HPDE6-E6E7 (cell line): Measurements from ENCODE around the gene NT5C2.
"Not testable (repeated sequence)": the region's sequence is repeated elsewhere in the genome, so short reads cannot be mapped to it uniquely, and the experiment has no call there.

Experiments used
- DNase-seq: peaks from one replicate; pipeline ENCODE4 v3.0.0; 2011; ENCODE audit warnings: missing footprints; ENCODE audit errors: extremely low spot score

The NT5C2 gene

GRCh38 chr10:103202319-103202718, 9.2 kb upstream of the NT5C2 start:
- no peak for DNase-seq

- DNase-seq, result no peak
Observed at GRCh38 chr10:103199488-103199887, 6.4 kb upstream of the NT5C2 start.

GRCh38 chr10:103198648-103199047, 5.6 kb upstream of the NT5C2 start:
- DNase-seq, result no peak

GRCh38 chr10:103197903-103198302, 4.8 kb upstream of the NT5C2 start:
- DNase-seq, result no peak

- DNase-seq, result no peak
Observed at GRCh38 chr10:103197174-103197573, 4.1 kb upstream of the NT5C2 start.

GRCh38 chr10:103196516-103196915, 3.4 kb upstream of the NT5C2 start:
- no peak for DNase-seq

- no peak for DNase-seq
Observed at GRCh38 chr10:103193820-103194529, 903 bp upstream of the NT5C2 start.

- no peak for DNase-seq
Observed at GRCh38 chr10:103192451-103193106, 493 bp downstream of the NT5C2 start.

GRCh38 chr10:103192089-103192450, 1.0 kb downstream of the NT5C2 start:
- no peak for DNase-seq

GRCh38 chr10:103191198-103191597, 1.9 kb downstream of the NT5C2 start:
- DNase-seq, result not testable (repeated sequence)

- no peak for DNase-seq
Observed at GRCh38 chr10:103188853-103189252, 4.2 kb downstream of the NT5C2 start.

GRCh38 chr10:103186128-103186527, 6.9 kb downstream of the NT5C2 start:
- no peak for DNase-seq

- DNase-seq, result no peak
Observed at GRCh38 chr10:103184615-103185014, 8.5 kb downstream of the NT5C2 start.

- DNase-seq, result not testable (repeated sequence)
Observed at GRCh38 chr10:103183991-103184451, 9.1 kb downstream of the NT5C2 start.

GRCh38 chr10:103181244-103181643, 11.8 kb downstream of the NT5C2 start:
- DNase-seq, result no peak

GRCh38 chr10:103180491-103180890, 12.6 kb downstream of the NT5C2 start:
- DNase-seq, result no peak

GRCh38 chr10:103177123-103177522, 15.9 kb downstream of the NT5C2 start:
- no peak for DNase-seq

GRCh38 chr10:103175580-103176285, 17.3 kb downstream of the NT5C2 start:
- DNase-seq, result no peak

- DNase-seq, result not testable (repeated sequence)
Observed at GRCh38 chr10:103174324-103174723, 18.7 kb downstream of the NT5C2 start.

- DNase-seq, result no peak
Observed at GRCh38 chr10:103171278-103171677, 21.8 kb downstream of the NT5C2 start.

GRCh38 chr10:103168438-103168837, 24.6 kb downstream of the NT5C2 start:
- DNase-seq, result peak; percentile 47

- DNase-seq, result not testable (repeated sequence)
Observed at GRCh38 chr10:103167554-103167953, 25.5 kb downstream of the NT5C2 start.

- DNase-seq, result no peak
Observed at GRCh38 chr10:103166523-103166922, 26.5 kb downstream of the NT5C2 start.
